Activated naive CD8-positive, alpha-beta T cell treated with anti-CD3 and anti-CD28 coated beads, Interleukin-2, amount 50 U/mL, for 16 hours (primary cell): ENCODE data around the gene ALLC.
"Not testable (repeated sequence)": the region's sequence is repeated elsewhere in the genome, so short reads cannot be mapped to it uniquely, and the experiment has no call there.

ENCODE experiments used
- DNase-seq: peaks from one replicate; pipeline ENCODE4 v3.0.0-alpha.2; 2020; ENCODE audit warnings: low read depth, low spot score

ALLC gene

GRCh38 chr2:3626118-3626811 is 31.7 kb upstream of the ALLC start:
- DNase-seq, result no peak

DNA sequence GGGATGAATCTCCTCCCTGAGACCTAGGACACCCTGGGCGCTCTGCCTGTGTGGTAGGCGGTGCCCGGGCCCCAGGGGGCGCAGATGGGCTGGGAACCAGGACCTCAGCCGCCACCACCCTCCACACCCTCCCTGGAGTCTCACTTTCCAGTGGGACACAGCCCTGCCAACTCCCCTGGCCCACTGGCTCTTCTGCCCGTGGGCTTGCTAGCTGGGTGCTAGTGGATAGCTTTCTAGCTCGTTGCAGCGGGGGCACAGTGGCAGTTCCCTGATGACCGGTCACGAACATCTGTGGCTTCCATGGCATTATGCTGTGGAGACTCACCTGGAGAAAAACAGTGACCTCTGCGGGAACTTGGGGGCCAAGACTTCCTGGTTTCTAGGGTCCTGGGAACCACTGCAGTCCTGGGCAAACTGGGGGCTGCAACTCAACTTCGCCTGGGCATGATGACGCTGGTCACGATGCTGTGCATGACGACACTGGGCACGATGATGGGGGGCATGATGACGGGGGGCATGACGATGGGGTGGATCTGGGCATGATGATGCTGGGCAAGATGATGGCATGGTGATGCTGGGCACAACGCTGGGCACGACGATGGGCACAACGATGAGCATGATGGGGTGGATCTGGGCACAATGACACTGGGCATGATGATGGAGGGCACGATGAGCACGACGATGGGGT is 31.0 kb upstream of the ALLC start:
- DNase-seq, result no peak

DNA sequence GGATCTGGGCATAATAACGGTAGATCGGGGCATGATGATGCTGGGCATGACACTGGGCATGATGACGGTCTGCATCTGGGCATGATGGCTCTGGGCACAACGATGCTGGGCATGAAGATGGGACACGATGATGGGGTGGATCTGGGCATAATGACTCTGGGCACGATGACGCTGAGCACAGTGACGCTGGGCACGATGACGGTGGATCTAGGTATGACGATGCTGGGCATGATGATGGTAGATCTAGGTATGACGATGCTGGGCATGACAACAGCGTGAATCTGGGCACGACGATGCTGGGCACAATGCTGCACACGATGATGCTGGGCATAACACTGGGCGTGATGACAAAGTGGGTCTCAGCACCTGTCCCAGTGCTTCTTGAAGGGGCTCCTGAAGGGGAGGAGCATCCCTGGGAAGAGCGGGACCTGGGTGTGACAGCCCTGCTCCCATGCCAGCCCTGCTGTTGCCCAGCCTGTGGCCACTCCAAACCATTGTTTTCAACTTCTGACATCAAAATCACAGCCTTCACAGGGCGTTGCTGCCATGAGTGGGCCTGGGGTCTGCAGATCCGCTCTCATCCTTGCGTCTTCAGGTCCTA is 30.4 kb upstream of the ALLC start:
- no peak for DNase-seq

- DNase-seq, result no peak
Observed at GRCh38 chr2:3628241-3628679, 29.7 kb upstream of the ALLC start.

DNA sequence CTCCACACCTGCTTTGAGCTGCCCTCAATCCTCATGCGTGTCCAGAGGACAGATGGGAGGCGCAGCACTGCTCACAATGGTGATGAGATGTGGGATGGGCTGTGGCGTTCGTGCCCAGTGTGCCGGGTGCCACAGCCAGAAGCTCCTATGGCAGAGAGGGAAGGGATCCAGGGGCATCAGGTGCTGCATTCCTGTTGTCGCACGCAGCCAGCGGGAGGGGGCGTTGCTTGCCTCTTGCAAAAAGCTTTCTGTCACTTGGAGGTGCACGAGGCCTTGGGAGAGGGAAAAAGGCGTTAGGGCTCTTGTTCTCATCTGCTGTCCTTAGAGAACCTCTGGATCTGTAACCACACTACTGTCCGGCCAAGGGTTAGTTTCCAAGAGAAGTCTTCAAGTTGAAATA is 29.2 kb upstream of the ALLC start:
- DNase-seq, result no peak

GRCh38 chr2:3630631-3631030 is 27.4 kb upstream of the ALLC start:
- no peak for DNase-seq

GRCh38 chr2:3631161-3631850 is 26.7 kb upstream of the ALLC start:
- DNase-seq, result no peak

DNA sequence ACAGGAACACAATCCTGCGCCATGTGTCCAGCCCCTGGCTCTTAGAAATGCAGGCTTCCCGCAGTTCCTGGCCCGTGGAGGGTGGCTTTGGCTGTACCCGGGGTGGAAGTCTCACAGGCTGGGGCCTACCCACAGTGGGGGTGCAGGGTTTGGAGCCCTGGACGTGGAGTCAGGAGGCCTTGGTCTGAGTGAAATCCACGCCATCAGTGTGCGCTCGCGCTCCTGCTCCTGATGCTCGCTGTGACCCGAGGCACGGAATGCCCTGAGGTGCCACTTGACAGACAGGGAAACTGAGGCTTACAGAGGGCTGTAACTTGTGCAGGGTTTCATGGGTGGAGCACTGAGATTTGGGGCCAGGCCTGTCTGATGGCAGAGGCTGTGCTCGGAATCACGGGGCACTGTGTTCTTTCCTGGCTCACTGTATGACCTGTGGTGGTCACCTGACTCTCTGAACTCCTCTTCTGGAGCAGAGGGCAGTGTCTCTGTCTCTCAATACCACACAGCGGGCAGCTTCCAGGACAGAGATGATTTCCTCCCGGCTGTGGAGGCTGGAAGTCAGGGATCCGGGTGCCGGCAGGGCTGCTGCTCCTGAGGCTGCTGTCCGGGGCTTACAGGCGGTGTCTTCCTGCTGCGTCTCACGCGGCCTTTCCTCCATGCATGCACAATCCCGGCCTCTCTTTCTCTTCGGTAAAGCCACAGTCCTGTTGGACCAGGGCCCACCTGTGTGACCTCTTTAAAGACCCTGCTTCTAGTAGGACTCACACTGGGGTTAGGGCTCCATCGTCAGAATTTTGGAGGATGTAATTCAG is 25.9 kb upstream of the ALLC start:
- DNase-seq, result no peak

GRCh38 chr2:3633089-3633981 is 24.7 kb upstream of the ALLC start:
- DNase-seq, result no peak

GRCh38 chr2:3633982-3634595 is 23.9 kb upstream of the ALLC start:
- DNase-seq, result no peak

- DNase-seq, result no peak
Observed at GRCh38 chr2:3634596-3635121, 23.3 kb upstream of the ALLC start.

DNA sequence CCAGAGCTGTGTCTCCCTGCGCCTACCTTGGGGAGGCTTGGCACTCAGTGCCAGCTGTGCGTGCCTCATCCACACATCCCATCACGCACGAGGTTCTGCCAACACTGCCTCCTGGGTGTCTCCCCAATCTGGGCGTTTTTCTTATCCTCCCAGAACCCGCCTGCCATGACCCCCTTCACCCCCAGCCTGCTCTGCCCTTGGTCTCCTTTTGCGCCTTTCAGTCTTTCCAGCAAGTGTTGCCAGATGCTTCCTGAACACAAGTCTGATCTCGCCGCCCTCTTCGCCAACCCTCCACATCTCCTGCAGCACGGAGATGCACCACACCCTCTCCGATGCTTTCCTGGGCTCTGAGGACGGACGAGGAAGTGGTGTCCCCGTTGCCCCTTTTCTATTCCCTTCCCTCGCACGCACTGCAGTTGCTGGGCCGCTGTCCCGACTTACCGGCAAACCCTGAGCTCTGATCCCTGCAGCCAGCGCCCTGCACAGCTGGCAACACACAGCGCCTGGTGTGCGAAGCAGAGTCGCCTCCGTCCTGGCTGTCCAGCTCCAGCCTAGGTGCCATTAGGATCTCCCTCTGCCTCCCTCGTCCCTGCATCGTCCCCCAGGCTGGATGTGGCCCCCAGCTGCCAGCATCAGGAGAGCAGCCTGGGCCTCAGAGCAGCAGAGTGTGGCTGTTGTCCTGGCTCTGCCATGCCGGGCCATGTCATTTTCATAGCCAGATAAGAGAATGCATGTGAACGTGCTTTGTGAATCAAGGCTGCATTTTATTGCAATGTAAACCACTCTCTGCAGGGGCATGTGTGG is 22.6 kb upstream of the ALLC start:
- DNase-seq, result no peak

DNA sequence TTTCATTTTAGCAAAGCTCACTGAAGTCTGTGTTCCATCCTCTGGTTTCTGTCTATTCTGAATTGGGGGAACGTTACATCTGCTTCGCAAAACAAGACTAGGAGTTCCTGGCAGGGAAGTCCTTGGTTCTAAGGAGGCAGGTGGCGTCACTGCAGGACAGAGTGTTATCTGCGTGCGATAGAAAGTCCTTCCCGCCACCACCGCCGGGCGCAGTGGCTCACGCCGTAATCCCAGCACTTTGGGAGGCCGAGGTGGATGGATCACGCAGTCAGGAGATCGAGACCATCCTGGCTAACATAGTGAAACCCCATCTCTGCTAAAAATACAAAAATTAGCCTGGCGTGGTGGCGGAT is 22.0 kb upstream of the ALLC start:
- DNase-seq, result not testable (repeated sequence)

- DNase-seq, result no peak
Observed at GRCh38 chr2:3636586-3637310, 21.3 kb upstream of the ALLC start.

GRCh38 chr2:3637311-3637675 is 20.7 kb upstream of the ALLC start:
- no peak for DNase-seq

DNA sequence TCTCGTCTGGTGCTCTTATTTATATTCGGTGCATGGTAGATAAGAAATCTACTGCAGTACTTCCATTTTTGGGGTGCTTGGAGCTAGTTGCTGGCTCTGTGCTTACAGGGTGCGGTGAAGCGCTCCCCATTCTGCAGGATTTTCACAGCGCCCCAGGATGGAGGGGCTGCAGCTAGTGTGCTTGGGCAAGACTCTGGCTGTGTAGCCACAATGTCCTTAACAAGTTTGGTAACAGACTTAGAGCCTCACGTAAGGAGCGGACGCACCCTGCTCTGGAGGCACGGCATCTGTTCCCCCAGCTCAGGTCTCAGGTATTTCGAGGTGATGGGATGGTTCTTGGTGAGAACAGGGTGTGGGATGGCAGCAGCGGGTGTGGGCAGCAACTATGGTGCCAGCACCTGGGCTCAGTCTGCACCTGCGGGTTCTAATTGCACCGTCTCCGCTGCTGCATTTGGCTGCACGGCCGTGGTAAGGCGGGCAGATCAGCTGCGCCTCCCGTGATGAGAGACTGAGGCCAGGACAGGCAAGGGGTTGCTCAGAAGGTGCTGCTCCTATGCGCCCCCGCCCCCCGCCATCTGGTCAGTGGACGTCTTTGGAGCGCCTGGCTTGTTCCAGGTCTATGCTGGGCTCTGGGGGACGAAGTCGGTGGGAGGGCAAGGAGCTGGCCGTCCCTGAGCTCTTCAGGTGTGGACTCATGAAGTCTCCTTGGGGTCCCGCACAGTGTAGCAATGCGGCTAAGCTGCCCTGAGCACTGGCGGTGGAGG is 20.1 kb upstream of the ALLC start:
- no peak for DNase-seq

DNA sequence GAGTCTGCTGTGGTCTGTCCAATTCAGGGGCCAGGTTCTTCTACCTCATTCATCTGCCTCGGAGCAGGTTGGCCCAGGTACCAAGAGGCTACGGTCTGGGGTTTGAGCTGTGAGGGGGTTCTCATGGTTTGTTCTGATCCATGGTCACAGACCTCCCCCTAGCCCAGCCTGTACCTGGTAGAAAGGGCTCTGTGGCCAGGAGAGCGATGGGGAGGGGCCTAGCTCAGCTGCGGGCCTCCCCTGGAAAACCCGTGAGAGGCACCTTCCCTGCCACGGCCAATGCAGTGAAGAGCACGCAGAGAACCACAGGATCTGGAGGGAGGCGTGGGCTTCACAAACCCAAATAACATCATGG is 19.6 kb upstream of the ALLC start:
- no peak for DNase-seq
